Activated CD4-positive, CD25-positive, alpha-beta regulatory T cell (primary cell): ENCODE measurements around the gene HOXC9.

ENCODE experiments used
- DNase-seq, 4 experiments: peaks; one replicate each; lab custom pipeline; 2025; lab: John Stamatoyannopoulos, UW

Gene HOXC9

DNA sequence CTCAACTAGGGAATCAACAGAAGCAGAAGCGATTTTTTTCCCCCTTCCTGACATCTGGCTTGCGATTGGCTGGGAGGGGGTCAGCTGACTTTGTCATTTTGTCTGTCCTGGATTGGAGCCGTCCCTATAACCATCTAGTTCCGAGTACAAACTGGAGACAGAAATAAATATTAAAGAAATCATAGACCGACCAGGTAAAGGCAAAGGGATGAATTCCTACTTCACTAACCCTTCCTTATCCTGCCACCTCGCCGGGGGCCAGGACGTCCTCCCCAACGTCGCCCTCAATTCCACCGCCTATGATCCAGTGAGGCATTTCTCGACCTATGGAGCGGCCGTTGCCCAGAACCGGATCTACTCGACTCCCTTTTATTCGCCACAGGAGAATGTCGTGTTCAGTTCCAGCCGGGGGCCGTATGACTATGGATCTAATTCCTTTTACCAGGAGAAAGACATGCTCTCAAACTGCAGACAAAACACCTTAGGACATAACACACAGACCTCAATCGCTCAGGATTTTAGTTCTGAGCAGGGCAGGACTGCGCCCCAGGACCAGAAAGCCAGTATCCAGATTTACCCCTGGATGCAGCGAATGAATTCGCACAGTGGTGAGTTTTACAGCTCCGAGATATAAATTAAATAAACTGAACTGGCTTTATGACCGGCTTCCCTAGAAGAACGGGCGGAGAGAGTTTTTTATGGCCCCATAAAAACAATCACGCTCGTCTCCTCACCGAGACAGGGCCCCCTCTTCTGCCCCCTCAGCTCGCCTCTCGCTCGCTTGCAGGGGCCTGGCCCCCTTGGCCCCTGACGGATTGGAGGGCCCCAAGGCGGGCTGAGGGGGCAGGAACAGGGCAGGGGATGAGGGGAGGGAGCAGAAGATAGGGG, 28.6 kb downstream of the HOXC9 start, which contains the start of gene HOXC6:
Gene HOXC6, plus strand, starts transcription at position 127 of the 888 bp plus-strand sequence. Its CDS starts 82 bp downstream, at position 209.
- DNase-seq, result no peak

DNA sequence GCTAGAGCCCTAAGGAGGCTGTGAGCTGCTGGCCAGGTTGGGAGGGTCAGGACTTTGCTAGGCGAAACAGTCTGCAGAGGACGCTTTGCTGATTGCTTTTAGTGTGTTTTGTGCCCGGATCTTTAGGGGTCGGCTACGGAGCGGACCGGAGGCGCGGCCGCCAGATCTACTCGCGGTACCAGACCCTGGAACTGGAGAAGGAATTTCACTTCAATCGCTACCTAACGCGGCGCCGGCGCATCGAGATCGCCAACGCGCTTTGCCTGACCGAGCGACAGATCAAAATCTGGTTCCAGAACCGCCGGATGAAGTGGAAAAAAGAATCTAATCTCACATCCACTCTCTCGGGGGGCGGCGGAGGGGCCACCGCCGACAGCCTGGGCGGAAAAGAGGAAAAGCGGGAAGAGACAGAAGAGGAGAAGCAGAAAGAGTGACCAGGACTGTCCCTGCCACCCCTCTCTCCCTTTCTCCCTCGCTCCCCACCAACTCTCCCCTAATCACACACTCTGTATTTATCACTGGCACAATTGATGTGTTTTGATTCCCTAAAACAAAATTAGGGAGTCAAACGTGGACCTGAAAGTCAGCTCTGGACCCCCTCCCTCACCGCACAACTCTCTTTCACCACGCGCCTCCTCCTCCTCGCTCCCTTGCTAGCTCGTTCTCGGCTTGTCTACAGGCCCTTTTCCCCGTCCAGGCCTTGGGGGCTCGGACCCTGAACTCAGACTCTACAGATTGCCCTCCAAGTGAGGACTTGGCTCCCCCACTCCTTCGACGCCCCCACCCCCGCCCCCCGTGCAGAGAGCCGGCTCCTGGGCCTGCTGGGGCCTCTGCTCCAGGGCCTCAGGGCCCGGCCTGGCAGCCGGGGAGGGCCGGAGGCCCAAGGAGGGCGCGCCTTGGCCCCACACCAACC, 29.8 kb downstream of the HOXC9 start:
- DNase-seq, result no peak

DNA sequence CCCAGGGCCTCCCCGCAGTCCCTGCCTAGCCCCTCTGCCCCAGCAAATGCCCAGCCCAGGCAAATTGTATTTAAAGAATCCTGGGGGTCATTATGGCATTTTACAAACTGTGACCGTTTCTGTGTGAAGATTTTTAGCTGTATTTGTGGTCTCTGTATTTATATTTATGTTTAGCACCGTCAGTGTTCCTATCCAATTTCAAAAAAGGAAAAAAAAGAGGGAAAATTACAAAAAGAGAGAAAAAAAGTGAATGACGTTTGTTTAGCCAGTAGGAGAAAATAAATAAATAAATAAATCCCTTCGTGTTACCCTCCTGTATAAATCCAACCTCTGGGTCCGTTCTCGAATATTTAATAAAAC, 30.5 kb downstream of the HOXC9 start:
- no peak for DNase-seq

DNA sequence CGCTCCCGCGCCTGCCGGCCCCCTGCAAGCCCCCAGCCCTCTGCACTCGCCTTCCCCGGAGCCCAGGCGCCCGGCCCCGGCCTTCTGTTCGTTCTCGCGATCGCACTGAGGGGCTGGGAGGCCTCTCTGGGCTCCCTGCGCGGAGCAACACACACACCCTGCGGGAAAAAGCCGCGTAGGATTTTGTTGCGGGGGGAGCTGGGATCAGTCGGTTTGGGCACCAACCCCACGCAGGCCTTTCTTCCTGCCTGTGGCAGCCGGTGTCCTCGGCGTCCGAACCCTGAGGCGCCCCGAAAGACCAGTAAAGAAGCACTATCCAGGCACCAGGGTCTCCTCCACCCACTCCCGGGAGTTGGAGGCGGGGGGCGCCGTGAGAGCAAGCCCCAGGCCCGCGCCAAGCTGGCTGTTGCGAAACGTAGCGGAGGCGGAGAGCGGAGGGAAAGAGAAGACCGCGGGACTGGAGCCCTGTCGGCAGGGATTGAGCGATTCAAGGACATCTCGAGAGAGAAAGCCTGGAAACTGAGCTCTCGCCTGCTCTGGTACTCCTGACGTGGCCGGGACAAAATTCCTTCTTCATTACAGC, 31.0 kb downstream of the HOXC9 start:
- DNase-seq, result no peak

DNA sequence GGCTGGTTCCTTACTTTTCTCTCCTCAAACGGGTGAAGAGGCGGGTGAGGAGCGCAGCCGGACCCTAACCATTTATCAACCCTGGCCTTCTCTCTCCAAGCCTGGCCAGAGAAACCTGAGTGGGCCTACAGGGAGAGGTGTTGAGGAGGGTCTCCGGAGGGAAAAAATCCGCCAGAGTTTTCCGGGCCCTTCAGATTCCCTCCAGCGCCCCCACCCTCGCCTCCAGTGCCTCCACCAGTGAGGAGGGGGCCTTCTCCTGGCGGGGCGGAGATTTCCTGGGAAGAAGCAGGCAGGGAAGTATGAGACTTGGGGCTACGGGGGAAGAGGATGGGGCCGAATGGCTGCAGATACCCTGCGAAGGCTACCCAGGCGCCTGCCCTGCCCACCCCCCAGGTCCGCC, 31.5 kb downstream of the HOXC9 start:
- no peak for DNase-seq

DNA sequence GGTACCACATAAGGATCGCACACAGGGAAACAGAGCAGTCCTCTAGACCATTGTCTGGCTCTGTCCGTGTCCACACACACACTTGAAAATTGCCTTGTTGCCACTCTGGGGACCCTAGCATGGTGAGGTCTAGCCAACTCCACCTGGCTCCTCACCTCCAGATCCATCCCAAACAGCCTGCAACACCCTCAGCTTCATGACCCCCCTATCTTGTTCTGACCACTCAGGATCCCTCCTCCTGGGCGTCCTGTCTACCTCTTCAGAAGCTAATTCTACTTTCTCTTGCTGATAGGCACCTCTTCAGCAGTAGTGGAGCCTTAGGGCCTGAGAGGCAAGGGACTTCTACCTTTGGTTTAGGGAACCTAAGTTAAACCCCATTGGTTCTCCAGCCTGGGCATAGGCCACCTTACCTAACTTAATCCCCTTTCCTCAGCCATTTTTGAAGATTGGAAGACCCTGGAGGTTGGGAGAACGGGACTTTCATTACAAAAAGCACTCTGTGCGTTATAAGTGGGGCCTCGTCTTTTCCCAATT, 32.2 kb downstream of the HOXC9 start:
- DNase-seq, result no peak

DNA sequence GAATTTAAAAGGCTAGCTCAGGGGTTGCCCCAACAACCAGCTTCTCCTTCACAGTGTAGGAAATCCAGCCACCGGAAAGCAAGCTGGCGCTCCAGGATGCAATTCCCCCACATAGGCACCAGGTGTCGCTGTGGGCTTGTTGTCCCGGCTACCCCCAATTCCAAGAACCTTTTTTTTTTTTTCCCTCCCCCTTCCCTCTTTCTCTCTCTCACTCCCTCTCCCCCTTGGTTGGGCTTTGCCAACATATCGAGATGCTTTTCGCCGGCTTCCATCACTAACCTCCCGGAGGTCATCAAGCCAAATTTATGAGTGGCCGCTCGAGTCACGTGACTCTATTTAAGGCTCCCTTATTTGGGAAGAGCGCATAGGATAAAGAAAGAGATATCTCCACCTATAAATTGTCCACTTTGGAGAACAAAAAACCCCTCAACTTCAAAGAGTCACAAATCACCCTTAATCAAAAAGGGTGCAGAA, 32.7 kb downstream of the HOXC9 start, which contains the start of gene HOXC5:
Gene HOXC5, plus strand, starts transcription at position 424 of the 474 bp plus-strand sequence. CDS start 73 bp downstream, outside the sequence.
- DNase-seq, result peak; percentile 9 to 49 (median 15)

DNA sequence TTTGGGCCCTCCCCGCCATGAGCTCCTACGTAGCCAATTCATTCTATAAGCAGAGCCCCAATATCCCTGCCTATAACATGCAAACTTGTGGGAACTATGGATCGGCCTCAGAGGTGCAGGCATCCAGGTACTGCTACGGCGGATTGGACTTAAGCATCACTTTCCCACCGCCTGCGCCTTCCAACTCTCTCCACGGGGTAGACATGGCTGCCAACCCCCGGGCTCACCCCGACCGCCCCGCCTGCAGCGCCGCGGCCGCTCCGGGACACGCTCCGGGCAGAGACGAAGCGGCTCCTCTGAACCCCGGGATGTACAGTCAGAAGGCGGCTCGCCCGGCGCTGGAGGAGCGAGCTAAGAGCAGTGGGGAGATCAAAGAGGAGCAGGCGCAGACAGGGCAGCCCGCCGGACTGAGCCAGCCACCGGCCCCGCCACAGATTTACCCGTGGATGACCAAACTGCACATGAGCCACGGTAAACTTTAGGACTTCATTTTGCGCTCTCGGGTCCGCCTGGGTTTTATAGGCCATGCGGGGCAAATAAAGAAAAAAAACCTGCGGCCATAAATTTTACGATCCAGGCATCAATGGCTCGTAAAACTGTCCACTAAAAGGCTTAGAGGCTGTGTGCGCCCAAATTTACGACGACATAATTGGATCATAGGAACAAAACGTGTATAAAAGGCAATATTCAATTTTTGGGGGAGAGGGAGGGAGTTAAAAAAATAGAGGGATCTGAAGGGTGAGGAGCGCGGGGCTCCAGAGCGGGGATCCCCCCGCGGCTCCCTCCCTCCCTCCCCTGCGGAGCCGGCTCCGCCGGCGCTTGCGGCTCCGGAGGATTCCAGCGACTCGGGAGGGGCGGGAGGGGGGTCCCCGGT, 33.4 kb downstream of the HOXC9 start:
- no peak for DNase-seq

DNA sequence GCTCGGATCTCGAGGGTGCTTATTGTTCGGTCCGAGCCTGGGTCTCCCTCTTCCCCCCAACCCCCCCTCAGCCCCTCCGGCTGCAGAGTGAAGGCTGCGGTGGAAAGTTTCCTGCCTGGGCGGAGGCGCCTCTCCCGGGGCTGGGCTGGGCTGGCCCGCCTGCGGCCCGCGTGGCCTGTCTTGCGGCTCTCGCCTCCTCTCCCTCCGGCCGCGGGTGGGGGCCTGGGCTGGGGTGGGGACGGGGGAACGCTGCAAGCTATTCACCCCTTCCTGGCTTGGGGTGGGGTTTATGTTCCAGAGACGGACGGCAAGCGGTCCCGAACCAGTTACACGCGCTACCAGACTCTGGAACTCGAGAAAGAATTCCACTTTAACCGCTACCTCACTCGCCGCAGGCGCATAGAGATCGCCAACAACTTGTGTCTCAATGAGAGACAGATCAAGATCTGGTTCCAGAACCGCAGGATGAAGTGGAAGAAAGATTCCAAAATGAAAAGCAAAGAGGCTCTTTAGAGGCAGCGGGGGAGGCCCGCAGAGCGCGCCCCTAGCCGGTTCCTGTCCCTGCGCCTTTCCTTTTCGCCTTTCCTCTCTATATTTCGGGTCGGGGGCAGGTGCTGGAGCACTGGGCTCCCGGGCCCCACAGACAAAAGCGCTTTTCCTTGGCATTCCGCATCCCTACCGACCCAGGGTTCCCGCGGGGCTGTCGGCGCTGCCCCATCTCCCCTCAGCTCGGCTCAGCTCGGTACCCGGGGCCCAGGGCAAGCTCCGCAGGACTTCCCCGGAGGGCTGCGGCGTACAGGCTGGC, 34.2 kb downstream of the HOXC9 start:
- no peak for DNase-seq

DNA sequence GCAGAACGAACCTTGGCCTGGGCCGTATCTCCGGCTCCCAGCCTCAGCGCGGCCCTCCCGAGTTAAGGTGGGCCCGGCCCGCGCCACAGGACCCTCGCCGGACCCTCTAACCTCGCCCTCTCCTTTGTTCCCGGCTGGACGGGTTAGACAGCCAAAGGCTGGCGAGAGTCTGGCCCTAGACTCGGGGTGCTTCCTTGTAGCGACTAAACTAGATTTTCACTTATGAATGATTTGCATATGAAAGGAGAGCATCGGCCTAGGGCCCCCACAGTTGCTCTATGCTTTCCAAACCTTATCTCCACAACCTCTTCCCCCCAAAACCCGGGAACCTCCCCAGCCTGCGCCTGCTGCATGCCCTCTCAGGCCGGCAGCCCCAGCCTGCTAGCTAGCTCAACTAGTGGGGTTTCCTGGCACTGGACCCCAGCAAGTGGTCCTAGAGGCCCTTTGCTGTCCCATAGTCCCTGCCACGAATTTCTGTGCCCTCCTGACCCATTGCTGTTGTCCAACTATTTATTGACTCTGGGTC, 34.9 kb downstream of the HOXC9 start:
- no peak for DNase-seq

DNA sequence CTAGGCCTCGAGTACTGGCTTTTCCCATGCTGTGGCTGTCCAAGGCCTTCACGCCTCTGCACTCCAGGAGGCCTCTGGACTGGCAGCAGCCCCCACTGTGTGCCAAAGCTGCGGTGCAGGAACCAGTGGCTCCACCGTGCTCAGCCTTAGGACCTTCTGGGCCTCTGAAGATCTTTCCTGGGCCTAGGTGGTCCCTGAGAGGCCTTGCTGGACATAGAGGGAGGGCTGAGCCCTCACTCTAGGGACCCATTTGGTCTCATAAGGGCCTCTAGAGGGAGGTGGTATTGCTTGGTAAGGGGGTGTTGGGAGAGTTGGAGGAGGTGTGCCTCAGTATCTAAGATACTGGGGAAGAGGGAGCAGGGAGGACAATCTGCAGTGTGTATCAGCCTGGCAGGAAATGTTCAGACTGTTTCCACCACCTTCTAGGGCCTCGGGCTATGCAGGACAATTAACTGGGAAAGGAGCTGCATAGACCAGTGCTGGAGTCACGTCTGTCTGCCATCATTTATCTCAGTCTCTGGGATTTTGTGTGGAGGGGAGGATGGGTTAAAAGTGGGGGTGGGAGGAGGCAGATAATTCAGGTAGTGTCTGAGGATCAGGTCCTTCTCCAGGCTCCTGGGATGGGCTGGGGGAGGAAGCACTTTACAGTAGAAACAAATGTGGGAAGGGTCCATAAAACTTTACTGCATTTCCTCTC, 35.8 kb downstream of the HOXC9 start:
- no peak for DNase-seq

DNA sequence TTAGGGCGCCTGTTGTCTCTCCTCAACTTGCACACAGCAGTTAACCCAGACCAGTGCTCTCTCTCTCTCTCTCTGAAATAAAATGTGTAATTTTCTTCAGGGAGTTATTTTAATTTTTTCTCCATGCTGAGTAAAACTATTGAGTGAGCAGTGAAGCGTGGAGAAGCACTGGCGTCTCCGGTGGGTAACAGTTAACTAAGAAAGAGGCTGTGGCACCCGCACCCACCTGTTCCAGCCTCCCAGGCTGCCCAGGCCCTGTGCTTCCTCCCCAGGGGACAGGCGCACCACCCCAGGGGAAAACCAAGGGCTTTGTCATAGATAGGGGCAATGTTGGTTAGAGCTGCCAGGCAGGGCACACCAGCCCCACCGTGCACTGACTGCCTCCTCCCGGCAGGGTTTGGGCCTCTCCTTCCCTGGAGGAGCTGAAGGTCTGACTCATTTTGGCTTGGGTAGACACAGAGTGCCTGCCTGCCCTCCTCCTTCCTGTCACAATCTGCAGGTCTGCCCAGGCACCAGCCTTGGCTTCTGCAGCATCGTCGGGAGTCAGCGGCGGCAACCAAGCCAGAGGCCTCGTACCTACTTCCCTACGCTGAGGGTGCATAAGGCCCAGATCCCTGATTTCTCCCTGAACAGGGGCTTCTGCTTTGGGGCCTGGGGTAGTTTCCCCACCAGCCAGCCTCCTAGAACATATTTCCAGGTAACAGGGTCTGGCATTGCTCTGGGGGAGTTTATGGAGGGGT, 36.8 kb downstream of the HOXC9 start:
- no peak for DNase-seq

DNA sequence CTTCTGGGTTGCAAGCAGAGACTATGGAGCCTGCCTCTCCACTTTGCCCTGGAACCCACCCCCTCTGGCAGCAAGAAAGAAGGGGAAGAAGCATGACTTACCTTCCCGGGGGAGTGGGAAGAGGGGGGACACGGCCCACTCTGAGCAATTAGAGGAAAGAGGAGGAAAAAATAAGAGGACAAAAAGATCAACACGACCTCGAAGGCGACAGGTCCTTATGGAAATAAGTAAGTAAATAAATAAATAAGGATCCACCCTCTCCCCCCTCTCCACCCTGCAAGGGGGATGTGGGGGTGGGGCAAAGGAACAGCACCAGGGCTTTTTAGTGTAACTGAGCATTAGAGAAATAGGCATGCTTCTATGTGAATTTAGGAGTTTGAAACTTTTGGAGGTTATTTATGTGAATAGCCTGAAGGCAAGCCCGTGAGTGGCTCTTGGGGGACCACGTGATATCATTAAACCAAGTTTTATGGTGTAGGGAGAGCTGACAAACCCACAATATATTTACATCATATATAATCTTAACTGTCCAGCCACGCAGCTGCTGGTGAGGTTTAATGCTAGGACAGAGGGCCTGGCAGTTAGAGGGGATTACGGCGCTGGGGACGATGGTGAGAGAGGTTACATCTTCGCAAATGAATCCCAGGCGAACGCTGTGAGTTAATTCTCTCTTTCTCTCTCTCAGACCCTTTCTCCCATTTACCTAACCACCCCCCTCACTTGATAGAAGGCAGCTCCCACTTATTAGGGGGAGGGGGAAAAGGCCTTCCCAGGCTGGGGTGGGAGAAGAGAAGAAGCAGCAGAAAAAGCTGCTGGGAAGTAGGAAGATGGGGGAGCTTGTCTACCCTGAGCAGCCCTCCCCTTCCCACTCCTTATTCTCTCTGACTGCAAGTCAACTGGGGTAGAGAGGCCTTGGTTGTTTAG, 37.7 kb downstream of the HOXC9 start:
- no peak for DNase-seq

DNA sequence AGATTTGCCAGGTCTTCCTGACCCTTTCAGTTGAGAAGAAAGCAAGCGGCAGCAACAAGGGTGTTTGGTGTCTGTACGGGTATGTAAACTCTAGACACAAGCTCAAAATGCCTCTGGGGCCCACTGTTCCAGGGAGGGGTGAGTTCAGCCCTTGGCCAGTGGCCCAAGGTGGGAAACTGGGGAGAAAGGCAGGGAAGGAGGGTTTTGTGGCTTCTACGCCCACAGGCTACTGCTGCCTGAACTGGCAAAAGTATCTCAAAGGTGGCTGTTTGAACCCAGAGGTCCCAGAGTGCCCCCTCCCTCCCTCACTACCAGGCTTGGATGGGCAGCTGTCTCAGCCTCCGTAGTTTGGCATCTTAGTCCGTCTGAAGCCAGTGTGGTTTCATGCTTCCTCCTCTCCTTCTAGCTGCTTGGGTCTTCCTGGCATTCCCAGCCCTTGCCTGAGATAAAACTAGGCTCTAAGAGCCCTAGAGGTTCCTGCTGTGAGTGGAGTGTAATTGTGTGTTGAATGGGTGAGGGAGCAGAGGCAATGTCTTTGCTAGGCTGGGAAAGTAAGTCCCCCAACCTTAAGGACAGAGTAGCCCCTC, 38.4 kb downstream of the HOXC9 start:
- DNase-seq, result no peak

DNA sequence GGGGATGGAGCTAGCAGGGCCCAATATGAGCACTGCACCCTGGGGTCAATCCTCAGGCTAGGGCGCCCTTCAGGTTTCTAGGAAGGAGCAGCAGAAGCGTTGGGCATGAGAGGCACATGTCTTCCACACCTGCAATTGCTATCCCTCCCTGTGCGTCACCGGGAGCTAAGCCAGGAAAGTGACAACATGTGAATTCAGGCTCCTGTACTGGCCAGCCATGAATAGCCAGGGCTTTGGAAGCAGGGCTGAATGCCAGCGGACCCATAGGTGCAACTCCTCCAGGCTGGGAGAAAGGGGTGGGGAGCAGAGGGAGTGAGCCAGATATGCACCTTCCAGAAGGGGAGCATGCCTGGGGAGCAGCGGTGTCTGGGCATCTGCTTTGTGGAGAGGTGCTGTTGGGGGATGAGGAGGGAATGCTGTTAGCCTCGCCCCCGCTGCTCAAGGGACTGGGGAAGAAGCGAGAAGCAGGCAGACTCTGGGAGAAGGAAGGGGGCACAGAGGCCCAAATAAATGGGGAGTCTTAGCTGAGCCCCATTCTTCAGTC, 39.0 kb downstream of the HOXC9 start:
- DNase-seq, result no peak

DNA sequence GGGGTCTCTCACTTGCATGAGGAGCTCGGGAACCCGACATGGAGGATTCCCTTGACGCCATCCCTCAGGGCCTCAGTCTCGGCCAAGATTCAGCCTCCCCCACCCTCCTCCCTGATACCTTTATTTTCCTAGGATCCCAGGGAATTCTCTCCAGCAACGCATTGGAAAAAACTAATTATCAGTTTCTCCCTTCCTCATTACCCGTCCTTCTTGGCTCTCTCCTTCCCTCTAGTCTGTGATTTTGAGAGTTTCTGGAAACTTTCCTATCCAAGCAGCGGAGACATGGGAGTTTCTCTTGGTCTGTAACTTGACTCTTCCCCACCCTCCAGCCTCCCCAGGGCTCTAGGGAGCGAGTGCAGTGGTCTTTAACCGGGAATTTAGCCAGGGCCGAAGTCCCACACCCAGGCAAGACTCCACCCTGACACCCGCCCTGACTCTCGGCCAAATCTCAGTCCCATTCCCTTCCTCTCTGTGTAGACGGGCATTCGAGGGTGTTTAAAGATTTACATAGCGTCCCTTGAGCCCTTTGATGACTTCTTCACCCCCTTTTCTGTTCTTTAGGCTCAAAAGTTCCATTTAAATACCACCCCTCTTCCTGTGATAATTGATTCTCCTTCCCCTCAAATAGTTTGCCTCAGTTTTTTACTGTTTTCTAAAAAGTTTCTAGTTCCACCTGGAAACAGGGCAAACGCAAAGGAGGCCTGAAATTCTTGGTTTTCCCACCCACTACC, 39.6 kb downstream of the HOXC9 start:
- no peak for DNase-seq
